H1 (cell line): ENCODE measurements around the gene CCT5. TPM values are rescaled to one million over a fixed set of nuclear protein-coding genes. Genes with fewer than 3 reads are reported as not detected.

Source experiments
- KDM5A ChIP-seq: fragments of 200-600 bp; IDR thresholded peaks from 2 replicates; pipeline ENCODE4 v1.7.1; 2012; ENCODE audit warnings: mild to moderate bottlenecking, low read length, inconsistent platforms, mixed read lengths
- USF2 ChIP-seq: IDR thresholded peaks from 2 replicates; pipeline ENCODE4 v1.6.1; 2011; ENCODE audit warnings: low read length, improper control_type of control experiment
- polyA plus RNA-seq, 7 experiments: library from polyadenylated mRNA; depleted of rRNA in 3 of 7; stranded (reverse) in 5 of 7; unstranded in 2 of 7; fragments of >200 nt in 5 of 7; fragments of 200-250 nt in 2 of 7; gene quantifications; 1 replicate in 5 of 7; 2 replicates in 1 of 7; 4 replicates in 1 of 7; pipeline versions ENCODE4 v1.2.1 to v1.2.3, GENCODE V29; 2011 to 2013; ENCODE audit warnings: missing spikeins in 2 of 7, mixed read lengths in 2 of 7
- total RNA-seq: library from RNA; stranded (reverse); fragmentation: NEBNext Ultra II Directional; extraction: Animal tissue kit (Norgen Biotek cat#: 25700); gene quantifications from 2 replicates; pipeline ENCODE4 v1.2.1, GENCODE V29; 2021

Gene CCT5
- total and polyA plus RNA-seq, 2 of the 8 experiments (the other 6 are each of a cell fraction or from before 2014, with no cell fraction given), result 425 to 549 TPM

DNA sequence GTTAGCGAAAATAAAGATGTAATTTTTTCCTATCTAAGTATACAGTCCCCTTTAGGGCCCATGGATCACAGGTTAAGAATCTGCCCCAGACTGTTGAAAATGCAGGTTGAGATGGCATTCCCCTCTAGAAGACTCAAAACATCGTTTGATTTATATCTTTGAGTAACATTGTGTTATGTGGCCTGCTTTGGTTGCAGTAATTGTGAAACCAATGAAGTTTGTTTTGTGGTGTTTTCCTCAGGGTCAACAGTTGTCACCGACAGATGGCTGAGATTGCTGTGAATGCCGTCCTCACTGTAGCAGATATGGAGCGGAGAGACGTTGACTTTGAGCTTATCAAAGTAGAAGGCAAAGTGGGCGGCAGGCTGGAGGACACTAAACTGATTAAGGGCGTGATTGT, 7.8 kb downstream of the CCT5 start (continued):
- TF ChIP-seq USF2 (no peak), KDM5A (no peak)
